ENCODE results near the gene BCO2.
"Not testable (repeated sequence)": the region's sequence is repeated elsewhere in the genome, so short reads cannot be mapped to it uniquely, and the experiment has no call there.

The BCO2 gene, protein sequence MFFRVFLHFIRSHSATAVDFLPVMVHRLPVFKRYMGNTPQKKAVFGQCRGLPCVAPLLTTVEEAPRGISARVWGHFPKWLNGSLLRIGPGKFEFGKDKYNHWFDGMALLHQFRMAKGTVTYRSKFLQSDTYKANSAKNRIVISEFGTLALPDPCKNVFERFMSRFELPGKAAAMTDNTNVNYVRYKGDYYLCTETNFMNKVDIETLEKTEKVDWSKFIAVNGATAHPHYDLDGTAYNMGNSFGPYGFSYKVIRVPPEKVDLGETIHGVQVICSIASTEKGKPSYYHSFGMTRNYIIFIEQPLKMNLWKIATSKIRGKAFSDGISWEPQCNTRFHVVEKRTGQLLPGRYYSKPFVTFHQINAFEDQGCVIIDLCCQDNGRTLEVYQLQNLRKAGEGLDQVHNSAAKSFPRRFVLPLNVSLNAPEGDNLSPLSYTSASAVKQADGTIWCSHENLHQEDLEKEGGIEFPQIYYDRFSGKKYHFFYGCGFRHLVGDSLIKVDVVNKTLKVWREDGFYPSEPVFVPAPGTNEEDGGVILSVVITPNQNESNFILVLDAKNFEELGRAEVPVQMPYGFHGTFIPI
- total RNA-seq = 0.14 to 3.0 (median 0.54) reads per million in 17 experiments

DNA sequence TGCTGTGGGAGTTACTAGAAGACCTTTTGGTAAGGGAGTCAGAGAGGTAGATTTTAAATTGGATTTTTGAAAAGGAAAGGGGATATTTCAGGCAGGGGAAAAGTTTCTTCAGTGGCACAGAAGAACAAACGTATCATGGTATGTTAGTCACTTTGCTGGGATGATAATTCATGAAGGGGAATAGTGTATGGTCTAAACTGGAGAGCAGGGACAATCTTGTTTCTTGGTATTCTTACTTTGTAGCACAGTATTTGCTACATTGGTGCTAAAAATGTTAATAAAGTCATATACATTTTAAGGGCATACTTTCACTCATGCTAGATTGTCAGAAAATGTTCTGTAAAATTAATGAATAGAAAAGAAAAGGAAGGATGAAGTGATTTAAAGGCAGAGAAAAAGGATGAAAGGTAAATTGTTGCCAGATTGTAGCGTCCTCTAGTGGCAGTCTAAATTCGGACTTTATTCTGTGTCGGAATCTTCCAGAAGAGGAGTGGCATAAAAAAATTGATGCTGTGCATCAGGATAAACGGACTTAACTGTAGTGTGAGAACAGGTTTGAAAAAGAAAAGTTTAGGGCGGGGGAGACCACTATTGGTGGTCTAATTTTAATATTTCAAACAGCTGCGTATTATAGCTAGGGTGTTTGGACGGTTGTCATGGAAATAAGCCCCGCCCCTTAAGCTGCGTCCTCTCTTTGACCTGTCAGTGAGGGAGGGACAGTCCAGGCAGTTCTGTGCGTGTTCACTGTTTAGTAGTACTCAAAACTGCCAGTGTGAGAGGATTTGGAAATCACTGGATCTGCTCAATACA, at the start of gene BCO2:
BCO2 (plus strand) TSS at position 724 of the 810 bp plus-strand sequence. CDS start 90 bp downstream, outside the sequence.
- peak; percentile 80 to 85 (median 82) for DNase-seq

GRCh38 chr11:112127056-112127455, 48.3 kb upstream of the BCO2 start:
- DNase-seq = no peak

DNA sequence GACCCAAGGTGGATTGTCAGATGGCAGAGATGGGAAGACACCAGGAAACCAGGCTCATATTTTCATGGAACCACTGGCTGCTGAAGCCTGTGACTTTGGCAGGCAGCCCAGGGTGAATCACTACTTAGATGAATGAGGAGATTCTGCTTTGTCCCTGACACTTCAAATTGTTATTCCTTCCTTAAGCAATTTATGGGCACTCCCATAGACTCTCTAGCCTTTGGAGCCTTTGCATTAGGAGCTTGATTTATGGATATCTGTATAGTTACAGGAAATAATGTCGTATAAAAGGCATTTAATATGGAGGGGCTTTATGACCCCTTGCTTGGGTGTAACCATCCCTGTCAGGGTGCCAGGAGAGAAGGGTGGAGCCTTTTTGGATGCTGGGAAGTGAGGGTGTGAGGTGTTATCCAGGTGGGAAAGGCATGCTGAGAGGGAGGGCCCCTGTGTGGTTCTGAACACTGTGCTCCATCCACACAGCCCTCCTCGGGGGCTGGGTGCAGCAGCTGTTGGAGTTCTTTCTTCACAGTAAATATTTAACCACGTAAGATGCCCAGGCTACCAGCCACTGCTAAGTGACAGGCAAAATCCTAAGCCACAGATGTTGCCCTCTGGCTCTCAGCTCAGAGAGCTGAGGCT, 46.7 kb upstream of the BCO2 start:
- peak; percentile 45 to 69 (median 63) for DNase-seq

DNA sequence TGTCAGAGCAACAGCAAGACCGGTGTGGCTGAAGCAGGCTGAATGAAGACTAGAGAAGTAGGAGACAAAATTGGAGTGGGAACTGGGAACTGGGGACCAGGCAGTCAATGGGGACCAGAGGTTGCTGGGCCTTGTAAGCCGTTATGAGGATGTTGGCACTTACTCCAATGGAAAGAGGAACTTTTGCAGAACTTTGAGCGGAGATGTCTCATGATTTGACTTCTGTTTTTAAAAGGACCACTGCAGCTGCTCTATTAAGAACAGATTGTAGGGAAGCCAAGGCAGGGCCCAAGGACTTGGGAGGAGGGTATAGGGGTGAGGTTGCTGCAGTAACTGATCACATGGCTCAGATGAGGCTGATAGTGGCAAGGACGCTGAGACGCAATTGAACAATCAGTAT, 45.7 kb upstream of the BCO2 start:
- peak; percentile 82 to 94 (median 88) for DNase-seq

- peak in 3 of 4 experiments; percentile 16 to 30 (median 21) for DNase-seq
These were observed 42.6 kb upstream of the BCO2 start for GRCh38 chr11:112132737-112133136.

GRCh38 chr11:112134473-112134872, 40.8 kb upstream of the BCO2 start:
- peak in 1 of 4 experiments; percentile 18 for DNase-seq

GRCh38 chr11:112143597-112143996, 31.7 kb upstream of the BCO2 start:
- DNase-seq = no peak

- no peak for DNase-seq
These were observed 24.8 kb upstream of the BCO2 start for GRCh38 chr11:112150517-112150916.

- DNase-seq = no peak
These were observed 19.0 kb upstream of the BCO2 start for GRCh38 chr11:112156153-112156955.

GRCh38 chr11:112156956-112157766, 18.2 kb upstream of the BCO2 start:
- DNase-seq = peak; percentile 73 to 96 (median 86)

DNA sequence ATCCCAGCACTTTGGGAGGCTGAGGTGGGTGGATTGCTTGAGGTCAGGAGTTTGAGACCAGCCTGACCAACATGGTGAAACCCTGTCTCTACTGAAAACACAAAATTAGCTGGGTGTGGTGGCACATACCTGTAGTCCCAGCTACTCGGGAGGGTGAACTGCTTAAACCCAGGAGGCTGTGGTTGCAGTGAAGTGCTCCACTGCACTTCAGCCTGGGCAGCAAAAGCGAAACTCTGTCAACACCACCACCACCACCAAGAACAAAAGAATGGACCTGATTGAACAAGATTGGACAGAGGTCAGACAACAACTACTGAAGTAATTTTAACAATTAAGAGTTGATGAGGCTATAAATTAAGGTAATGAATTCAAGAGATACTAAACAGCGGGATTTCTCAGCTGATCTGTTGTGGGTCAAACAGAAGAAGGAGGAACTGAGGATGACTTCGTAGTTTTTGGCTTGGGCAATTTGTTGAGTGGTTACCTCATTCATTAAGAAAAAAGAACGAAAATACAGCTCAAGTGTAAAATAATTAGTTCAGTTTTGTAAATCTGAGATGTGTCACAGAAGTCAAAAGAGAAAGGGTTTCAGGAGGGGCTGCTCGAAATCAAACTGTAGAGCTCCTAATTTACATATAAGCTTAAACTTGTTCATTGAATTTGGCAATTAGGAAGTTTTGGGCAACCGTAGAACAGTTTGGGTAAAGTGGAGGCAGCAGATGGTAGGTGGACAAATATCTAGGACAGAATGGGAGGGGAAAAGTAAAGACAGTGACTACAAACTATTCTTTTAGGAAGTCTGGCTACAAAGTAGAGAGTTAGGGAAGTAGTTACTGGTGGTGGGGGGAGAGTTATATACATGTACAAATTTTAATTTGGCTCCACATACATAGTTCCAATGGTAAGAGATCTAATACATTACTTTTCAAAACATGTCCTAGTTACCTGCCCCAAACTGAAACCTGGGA, 15.9 kb upstream of the BCO2 start:
- DNase-seq = peak; percentile 43 to 79 (median 66)

- DNase-seq = peak in 3 of 4 experiments; percentile 39 to 55 (median 43)
These were observed 15.0 kb upstream of the BCO2 start for GRCh38 chr11:112160091-112160848.

- peak; percentile 17 to 63 (median 50) for DNase-seq
These were observed 14.3 kb upstream of the BCO2 start for GRCh38 chr11:112161012-112161411.

GRCh38 chr11:112162200-112162599, 13.1 kb upstream of the BCO2 start:
- DNase-seq = not testable (repeated sequence)

GRCh38 chr11:112162761-112163546, 12.4 kb upstream of the BCO2 start:
- DNase-seq = peak in 1 of 4 experiments; percentile 11

DNA sequence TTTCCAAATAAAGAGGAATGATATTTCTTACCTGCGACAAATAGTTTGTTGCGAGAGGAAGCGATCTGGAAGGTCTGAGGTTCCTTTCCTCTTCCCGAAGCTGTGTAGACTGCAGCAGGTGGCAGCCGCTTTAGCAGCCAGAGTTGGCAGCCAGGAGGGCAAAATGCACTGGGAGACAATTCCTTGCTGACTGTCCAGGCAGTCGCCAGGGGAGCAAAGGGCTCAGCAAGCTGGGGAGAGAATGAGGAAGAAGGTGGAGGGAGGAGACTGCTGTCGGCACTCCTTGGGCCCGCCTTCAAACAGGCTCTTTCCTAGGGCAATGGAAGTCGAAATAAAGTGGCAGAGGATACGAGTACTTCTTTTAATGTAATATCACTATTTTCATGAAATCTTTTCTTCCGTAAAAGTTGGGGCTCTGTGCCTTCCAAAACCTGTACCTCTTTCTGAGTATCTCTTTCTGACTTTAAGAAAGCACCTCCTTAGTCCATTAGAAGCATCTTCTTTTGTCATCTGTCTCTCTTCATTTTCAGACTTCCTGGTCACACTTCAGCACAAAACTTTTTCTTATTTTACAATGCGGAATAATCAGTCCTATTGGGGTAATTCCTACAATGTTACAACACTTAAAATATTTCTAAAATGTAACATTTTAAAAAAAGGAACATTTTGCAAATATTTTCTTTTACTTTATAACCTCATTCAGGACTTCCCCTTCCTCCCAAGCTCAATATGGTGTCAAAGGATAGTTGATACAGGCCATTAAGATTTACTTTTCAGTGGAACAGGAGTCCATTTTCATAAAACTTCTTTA, 11.2 kb upstream of the BCO2 start, which contains the start of gene IL18:
IL18 (minus strand) TSS at position 220 of the 811 bp plus-strand sequence. CDS start 9,041 bp downstream, outside the sequence.
- DNase-seq = peak; percentile 75 to 87 (median 85)

- DNase-seq = peak in 2 of 4 experiments; percentile 17 to 20
These were observed 10.3 kb upstream of the BCO2 start for GRCh38 chr11:112165049-112165448.
